CD4-positive, alpha-beta T cell treated with Interleukin-4 for 4 hours (primary cell): Measurements from ENCODE around the gene SELENON.

ENCODE experiments used
- DNase-seq: peaks from one replicate; pipeline ENCODE4 v3.0.0-alpha.2; 2020

Gene SELENON

GRCh38 chr1:25867210-25867991 is 67.4 kb downstream of the SELENON start:
- no peak for DNase-seq
